Measurements from ENCODE around the gene BCOR.

DNA sequence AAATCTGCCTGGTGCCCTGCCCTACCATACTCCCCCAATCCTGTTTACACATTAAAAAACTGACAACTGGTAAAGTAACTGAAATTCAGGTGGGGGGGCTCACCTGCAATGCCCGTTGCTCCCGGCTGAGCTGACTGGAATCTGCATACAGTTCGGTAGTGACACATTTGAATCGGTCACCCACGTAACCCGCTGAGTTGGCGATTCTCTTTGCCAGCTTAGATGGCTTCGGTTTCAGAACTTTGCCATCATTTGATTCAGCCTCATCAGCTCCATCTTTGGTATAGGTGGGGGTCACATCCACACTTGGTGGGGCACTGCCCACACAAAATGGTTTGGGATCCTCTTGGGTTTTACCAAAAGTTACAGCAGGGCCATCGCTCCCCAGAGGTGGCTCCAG lies 25.5 kb downstream of the BCOR start:
- TF ChIP-seq, protein P1, sequence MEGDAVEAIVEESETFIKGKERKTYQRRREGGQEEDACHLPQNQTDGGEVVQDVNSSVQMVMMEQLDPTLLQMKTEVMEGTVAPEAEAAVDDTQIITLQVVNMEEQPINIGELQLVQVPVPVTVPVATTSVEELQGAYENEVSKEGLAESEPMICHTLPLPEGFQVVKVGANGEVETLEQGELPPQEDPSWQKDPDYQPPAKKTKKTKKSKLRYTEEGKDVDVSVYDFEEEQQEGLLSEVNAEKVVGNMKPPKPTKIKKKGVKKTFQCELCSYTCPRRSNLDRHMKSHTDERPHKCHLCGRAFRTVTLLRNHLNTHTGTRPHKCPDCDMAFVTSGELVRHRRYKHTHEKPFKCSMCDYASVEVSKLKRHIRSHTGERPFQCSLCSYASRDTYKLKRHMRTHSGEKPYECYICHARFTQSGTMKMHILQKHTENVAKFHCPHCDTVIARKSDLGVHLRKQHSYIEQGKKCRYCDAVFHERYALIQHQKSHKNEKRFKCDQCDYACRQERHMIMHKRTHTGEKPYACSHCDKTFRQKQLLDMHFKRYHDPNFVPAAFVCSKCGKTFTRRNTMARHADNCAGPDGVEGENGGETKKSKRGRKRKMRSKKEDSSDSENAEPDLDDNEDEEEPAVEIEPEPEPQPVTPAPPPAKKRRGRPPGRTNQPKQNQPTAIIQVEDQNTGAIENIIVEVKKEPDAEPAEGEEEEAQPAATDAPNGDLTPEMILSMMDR (IDR thresholded peaks at IDR 0.05) = no peak
- no peak for TF ChIP-seq TCF7L2 (IDR thresholded peaks at IDR 0.05; ENCODE audit: low read depth, low read length)
